ENCODE measurements around the gene THADA. TPM values are rescaled to one million over a fixed set of nuclear protein-coding genes. Genes with fewer than 3 reads are reported as not detected.
"Not testable (repeated sequence)": the region's sequence is repeated elsewhere in the genome, so short reads cannot be mapped to it uniquely, and the experiment has no call there.

THADA gene
- polyA plus RNA-seq, 4 donors = 32.5 to 38.4 (median 33.5) TPM

GRCh38 chr2:43450617-43451016 is 145.2 kb downstream of the THADA start:
- no peak for DNase-seq (ENCODE audit: low read depth in 4 of 4, low spot score in 2 of 4)

GRCh38 chr2:43448822-43449110 is 147.1 kb downstream of the THADA start:
- no peak for DNase-seq (ENCODE audit: low read depth in 4 of 4, low spot score in 2 of 4)

- no peak for DNase-seq (ENCODE audit: low read depth in 4 of 4, low spot score in 2 of 4)
These were observed 147.6 kb downstream of the THADA start for GRCh38 chr2:43448011-43448821.

- DNase-seq (ENCODE audit: low read depth in 4 of 4, low spot score in 2 of 4) = not testable (repeated sequence)
These were observed 149.1 kb downstream of the THADA start for GRCh38 chr2:43446755-43447154.

DNA sequence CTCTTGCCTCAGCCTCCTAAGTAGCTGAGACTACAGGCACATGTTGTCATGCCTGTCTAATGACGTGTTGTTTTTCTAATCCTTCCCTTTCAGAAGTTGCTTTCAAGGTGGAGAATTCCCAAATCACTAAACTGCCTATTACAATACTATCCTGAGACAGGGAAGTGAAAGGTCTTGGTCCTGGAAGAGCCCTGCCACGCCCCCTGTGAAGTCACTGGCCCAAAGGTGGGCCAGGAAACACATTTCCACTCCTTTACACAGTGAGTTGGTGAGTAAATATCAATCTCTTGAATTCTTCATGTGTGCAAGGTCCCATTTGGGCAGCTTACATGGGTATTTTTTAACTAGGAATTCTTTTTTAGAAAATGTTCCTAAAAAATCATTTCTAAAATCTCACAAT is 150.1 kb downstream of the THADA start:
- DNase-seq (ENCODE audit: low read depth in 4 of 4, low spot score in 2 of 4) = no peak

DNA sequence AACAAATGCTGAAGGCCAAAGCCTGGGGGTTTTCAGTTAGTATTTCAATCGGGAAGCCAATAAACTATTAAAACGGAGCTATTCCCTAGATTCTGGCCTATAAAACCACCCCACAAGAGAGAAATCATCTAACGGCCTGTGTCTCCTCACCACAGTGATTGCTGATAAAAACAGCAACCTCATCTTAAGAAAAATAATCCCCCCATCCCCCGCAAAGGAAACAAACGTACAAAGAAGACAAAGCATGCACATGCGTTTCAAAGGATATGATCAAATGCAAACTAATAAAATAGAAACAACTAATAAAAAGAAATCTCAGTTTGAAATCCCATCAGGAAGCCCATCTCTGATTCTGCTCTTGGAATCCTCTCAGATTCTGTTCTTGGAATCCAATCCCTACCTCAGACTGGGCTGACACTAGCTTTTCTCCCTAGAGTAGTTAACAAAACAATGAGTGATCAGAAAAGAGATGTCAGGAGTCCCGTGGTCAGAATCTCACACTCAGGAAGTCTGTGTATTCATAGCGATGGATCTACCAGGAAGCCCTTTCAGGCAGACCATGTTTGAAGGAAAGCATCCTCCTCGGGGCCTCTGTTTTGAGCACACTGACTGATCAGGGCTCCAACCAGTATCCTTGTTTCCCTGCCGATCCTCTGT is 150.7 kb downstream of the THADA start:
- no peak for DNase-seq (ENCODE audit: low read depth in 4 of 4, low spot score in 2 of 4)

- DNase-seq (ENCODE audit: low read depth in 4 of 4, low spot score in 2 of 4) = no peak
These were observed 152.6 kb downstream of the THADA start for GRCh38 chr2:43443282-43443681.

GRCh38 chr2:43441195-43441594 is 154.6 kb downstream of the THADA start:
- DNase-seq (ENCODE audit: low read depth in 4 of 4, low spot score in 2 of 4) = no peak

GRCh38 chr2:43438858-43439655 is 156.8 kb downstream of the THADA start:
- no peak for DNase-seq (ENCODE audit: low read depth in 4 of 4, low spot score in 2 of 4)

GRCh38 chr2:43438342-43438741 is 157.5 kb downstream of the THADA start:
- DNase-seq (ENCODE audit: low read depth in 4 of 4, low spot score in 2 of 4) = no peak

GRCh38 chr2:43437363-43437762 is 158.5 kb downstream of the THADA start:
- DNase-seq (ENCODE audit: low read depth in 4 of 4, low spot score in 2 of 4) = no peak

DNA sequence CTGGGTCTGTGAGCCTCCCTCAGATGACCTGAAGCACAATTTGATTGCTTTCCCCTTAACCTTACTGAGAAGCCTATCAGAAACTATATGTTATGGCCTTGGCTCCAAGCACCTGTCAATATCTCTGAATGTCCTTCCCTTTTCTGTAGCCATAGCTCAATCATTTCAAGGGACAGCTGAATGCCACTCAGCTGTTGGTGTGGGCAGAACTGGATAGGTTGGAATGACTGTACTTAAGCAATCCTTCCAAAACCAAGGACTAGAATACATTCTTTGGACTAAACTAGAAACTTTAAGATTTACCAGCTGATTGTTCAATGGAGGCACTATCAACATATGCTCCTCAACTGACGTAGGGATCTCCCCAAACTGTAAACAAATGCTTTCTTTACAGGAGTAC is 159.4 kb downstream of the THADA start:
- DNase-seq (ENCODE audit: low read depth in 4 of 4, low spot score in 2 of 4) = no peak

DNA sequence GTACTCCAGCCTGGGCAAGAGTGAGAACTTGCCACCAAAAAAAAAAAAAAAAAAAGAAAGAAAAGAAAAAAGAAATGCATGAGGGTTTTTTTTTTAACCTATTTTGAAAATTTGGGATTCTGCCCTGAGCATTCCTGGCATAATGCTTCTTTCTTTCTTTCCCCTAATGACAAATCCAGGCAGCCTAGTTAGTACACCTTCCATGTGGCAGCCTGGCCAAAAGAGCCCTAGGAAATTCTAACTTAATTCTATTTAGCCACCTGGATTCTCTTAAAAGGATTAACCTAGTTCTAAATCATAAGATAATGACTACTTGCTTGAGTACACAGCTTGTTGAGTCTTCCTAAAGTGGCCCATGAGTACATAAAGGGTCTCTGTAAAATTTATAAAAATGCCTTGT is 160.1 kb downstream of the THADA start:
- DNase-seq (ENCODE audit: low read depth in 4 of 4, low spot score in 2 of 4) = no peak

- no peak for DNase-seq (ENCODE audit: low read depth in 4 of 4, low spot score in 2 of 4)
These were observed 165.3 kb downstream of the THADA start for GRCh38 chr2:43430489-43430888.

DNA sequence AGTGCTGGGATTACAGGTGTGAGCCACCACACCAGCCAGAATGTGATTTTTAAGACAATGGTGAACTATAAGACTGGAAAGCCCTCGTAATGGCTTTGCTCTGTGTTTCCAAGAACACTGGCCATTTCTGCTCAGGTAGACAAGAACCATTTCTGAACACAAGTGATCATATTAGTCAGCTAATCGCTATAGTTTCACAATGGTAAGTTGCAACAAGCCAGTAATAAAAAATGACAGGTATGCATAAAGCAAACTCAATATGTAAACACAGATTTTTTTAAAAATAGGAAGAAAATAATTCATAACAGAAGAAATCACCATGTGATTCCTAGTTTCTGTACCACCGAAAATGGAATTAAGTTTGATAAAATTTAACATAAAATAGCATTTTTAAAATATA is 166.5 kb downstream of the THADA start:
- DNase-seq (ENCODE audit: low read depth in 4 of 4, low spot score in 2 of 4) = no peak

DNA sequence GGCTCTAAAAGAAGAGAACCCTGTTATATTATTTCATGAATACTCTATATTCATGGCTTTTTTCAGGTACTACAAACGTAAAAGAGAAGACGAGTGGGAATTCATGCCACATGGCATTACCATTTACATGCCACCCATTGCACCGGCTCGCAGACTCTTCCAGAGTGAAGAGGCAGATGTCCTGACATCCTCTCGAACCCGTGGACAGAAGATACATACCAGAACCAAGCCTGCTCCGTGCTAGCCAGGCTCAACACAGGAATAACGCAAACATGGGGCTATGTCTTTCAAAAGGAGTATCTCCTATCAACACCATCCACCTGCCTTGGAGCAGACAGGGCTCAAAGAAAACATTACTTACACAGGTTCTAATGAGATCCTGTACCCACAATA is 168.8 kb downstream of the THADA start:
- no peak for DNase-seq (ENCODE audit: low read depth in 4 of 4, low spot score in 2 of 4)

- DNase-seq (ENCODE audit: low read depth in 4 of 4, low spot score in 2 of 4) = no peak
These were observed 169.4 kb downstream of the THADA start for GRCh38 chr2:43426305-43427031.

- DNase-seq (ENCODE audit: low read depth in 4 of 4, low spot score in 2 of 4) = no peak
These were observed 170.2 kb downstream of the THADA start for GRCh38 chr2:43425659-43426058.

GRCh38 chr2:43424262-43425207 is 171.3 kb downstream of the THADA start:
- no peak for DNase-seq (ENCODE audit: low read depth in 4 of 4, low spot score in 2 of 4)

DNA sequence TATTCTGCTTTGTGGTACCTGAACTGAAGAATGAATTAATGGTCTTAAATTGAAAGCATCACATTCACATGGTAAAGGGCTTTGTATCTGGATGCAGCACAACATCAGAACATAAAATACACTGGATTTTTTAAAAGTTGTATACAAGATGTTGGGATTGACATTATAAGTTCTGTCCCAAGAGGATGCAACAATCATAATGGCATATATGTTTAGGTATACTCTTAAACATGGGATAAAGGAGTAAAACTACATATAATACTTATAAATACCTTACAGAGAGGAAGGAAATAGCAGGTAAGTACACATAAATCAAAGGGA is 171.9 kb downstream of the THADA start:
- no peak for DNase-seq (ENCODE audit: low read depth in 4 of 4, low spot score in 2 of 4)

Data from left renal cortex interstitium (tissue), 4 donors.